Measurements from ENCODE around the gene IGSF21.

IGSF21 gene

GRCh38 chr1:18079941-18080735 is 27.5 kb upstream of the IGSF21 start:
- no peaks in the 10 kb centered on the region for H3K27me3 ChIP-seq (ENCODE audit: insufficient read depth, poor library complexity, severe bottlenecking)
- TF ChIP-seq GABPA (IDR thresholded peaks at IDR 0.05; ENCODE audit: low read depth) (no peak), REST (IDR thresholded peaks at IDR 0.05; ENCODE audit: insufficient replicate concordance, low read depth) (no peak), SPI1 (IDR thresholded peaks at IDR 0.05; ENCODE audit: borderline replicate concordance, low read depth) (no peak), POLR2AphosphoS5 (IDR thresholded peaks at IDR 0.05; ENCODE audit: low read depth) (no peak)
- TF ChIP-seq, protein P1, sequence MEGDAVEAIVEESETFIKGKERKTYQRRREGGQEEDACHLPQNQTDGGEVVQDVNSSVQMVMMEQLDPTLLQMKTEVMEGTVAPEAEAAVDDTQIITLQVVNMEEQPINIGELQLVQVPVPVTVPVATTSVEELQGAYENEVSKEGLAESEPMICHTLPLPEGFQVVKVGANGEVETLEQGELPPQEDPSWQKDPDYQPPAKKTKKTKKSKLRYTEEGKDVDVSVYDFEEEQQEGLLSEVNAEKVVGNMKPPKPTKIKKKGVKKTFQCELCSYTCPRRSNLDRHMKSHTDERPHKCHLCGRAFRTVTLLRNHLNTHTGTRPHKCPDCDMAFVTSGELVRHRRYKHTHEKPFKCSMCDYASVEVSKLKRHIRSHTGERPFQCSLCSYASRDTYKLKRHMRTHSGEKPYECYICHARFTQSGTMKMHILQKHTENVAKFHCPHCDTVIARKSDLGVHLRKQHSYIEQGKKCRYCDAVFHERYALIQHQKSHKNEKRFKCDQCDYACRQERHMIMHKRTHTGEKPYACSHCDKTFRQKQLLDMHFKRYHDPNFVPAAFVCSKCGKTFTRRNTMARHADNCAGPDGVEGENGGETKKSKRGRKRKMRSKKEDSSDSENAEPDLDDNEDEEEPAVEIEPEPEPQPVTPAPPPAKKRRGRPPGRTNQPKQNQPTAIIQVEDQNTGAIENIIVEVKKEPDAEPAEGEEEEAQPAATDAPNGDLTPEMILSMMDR (IDR thresholded peaks at IDR 0.05; ENCODE audit: insufficient read depth, low read length): no peak
- DNase-seq (ENCODE audit: low read depth in 1 of 2, low spot score in 1 of 2): no peak
- no peak overlapping the region for H3K27ac ChIP-seq (replicated peaks)
- no peak overlapping the region for H3K4me3 ChIP-seq (replicated peaks; ENCODE audit: insufficient read depth, low read length)

DNA sequence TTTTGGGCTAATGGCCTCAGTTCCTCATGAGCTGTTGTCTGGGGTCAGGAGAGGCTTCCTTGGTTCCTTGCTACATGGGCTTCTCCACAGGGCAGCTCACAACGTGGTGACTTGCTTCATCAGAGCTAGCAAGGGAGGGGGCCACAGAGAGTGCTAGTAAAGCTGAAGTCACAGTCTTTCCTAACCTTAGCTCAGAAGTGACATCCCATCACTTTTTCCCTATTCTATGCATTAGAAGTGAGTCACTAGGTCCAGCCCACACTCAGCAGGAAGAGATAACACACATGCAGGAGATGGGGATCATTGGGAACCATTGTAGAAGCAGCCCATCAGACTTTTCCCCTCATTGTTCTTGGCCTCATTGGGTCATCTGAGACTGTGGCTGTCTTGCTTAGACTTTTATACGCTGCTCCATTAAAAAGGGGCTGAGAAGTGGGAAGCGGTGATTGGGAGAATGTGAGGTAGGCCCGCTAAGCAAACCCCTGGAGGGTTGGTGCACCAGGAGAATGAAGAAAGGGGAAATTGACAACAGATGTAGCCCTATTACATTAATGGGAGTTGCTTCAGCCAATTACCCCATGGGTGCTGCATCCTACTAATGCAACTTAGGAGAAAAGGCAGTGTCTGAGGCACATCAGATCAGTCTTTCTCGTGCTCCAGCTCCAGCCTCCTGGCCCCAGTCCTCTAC is 22.1 kb upstream of the IGSF21 start:
- Histone ChIP-seq H3K27me3 (ENCODE audit: insufficient read depth, poor library complexity, severe bottlenecking) (no peaks in the 10 kb centered on the region), H3K27ac (replicated peaks) (no peak overlapping the region), H3K4me3 (replicated peaks; ENCODE audit: insufficient read depth, low read length) (no peak overlapping the region)
- TF ChIP-seq GABPA (IDR thresholded peaks at IDR 0.05; ENCODE audit: low read depth) (no peak), REST (IDR thresholded peaks at IDR 0.05; ENCODE audit: insufficient replicate concordance, low read depth) (no peak)
- TF ChIP-seq, protein P1 (IDR thresholded peaks at IDR 0.05; ENCODE audit: insufficient read depth, low read length): no peak
- DNase-seq (ENCODE audit: low read depth in 1 of 2, low spot score in 1 of 2): no peak

DNA sequence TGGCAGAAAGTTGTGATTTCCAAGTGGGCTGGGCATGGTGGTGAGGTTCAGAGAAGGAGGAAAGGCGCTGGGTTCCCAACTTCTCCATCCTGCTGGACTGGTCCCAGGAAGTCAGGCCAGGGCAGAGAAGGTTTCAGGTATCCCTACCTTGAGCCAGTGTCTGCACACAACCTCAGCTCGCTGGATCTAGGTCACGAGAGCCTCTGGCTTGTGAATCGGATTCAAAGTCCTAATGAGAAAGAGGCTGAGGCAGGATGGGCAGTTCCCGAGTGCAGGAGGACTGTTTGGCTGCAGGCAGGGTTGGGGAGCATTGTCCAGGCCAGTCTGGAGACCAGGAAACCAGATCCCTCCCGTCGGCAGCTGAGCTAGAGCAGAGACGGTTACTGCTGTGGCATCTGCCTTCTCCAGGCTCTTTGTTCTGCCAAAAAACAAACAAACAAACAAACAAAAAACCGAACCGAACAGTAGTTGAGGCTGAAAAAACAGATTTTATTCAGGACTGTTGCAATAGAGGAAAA is 19.5 kb upstream of the IGSF21 start:
- TF ChIP-seq, protein P1 (IDR thresholded peaks at IDR 0.05; ENCODE audit: insufficient read depth, low read length): no peak
- TF ChIP-seq REST (IDR thresholded peaks at IDR 0.05; ENCODE audit: insufficient replicate concordance, low read depth) (no peak), SPI1 (IDR thresholded peaks at IDR 0.05; ENCODE audit: borderline replicate concordance, low read depth) (no peak), POLR2AphosphoS5 (IDR thresholded peaks at IDR 0.05; ENCODE audit: low read depth) (no peak), GABPA (IDR thresholded peaks at IDR 0.05; ENCODE audit: low read depth) (no peak)
- H3K27me3 ChIP-seq (ENCODE audit: insufficient read depth, poor library complexity, severe bottlenecking): no peaks in the 10 kb centered on the region
- H3K27ac ChIP-seq (replicated peaks): no peak overlapping the region
- no peak overlapping the region for H3K4me3 ChIP-seq (replicated peaks; ENCODE audit: insufficient read depth, low read length)
- DNase-seq (ENCODE audit: low read depth in 1 of 2, low spot score in 1 of 2): no peak
